Stimulated activated CD8-positive, alpha-beta memory T cell treated with anti-CD3 and anti-CD28 coated beads, Interleukin-7, amount 100 ng/mL, for 48 hours (primary cell): ENCODE measurements around the gene NUP43.
"Not testable (repeated sequence)": the region's sequence is repeated elsewhere in the genome, so short reads cannot be mapped to it uniquely, and the experiment has no call there.

ENCODE experiments used
- DNase-seq, 2 donors: peaks; one replicate each; pipeline ENCODE4 v3.0.0-alpha.2; 2020; ENCODE audit warnings: low read depth in 1 of 2; ENCODE audit errors: extremely low read depth in 1 of 2

NUP43 gene

DNA sequence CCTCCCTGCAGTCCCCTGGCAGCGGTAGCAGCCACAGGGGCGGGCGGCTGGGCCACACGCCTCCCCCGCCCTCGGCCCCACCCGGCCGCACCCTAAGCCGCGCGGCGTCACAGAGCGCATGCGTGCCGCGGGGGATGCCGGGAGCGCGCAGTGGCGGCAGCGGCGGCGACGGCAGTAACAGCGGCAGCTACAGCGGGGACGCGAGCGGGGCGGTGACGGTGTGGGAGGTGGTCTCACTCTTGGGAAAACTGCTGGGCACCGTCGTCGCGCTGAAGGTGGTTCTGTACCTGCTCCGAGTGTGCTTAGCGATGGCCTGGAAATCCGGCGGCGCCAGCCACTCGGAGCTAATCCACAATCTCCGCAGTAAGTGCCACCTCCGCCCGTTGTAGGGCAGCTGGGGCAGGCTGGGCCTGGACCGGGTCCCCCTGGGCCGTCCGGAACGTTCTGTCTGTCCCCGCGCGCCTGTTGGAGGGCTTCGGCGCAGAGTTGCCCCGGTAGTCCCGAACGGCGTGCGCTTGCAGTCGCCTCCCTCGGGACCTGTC is 3.3 kb upstream of the NUP43 start, which contains the start of gene PCMT1:
TSS of gene PCMT1 (plus strand) at position 148 of the 542 bp plus-strand sequence. CDS start at position 309, 161 bp downstream.
- DNase-seq, result peak; percentile 83 to 93

DNA sequence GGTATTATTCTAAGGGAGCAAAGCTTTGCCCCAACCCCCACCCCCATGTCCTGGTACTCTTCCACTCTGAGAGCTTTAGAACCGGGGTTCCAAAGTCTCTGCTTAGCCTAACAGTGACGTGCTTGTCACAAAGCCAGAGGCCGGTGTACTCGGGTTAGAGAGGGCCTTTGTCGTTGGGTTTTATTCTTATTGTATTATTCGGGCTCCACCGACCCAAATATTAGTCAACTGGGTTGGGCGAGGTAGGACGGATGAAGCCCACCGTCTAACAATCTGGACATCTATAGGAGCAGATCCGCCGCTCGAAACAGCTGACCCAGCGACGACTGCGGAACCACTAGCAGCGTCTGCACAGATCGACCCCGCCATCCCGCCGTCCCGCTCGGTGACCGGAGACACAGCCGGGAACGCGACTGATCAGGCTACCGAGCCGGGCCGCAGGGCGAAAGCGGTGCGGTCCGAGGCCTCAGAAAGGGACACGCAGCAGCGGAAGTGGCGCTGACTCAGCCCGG is 2.8 kb upstream of the NUP43 start:
- not testable (repeated sequence) for DNase-seq

DNA sequence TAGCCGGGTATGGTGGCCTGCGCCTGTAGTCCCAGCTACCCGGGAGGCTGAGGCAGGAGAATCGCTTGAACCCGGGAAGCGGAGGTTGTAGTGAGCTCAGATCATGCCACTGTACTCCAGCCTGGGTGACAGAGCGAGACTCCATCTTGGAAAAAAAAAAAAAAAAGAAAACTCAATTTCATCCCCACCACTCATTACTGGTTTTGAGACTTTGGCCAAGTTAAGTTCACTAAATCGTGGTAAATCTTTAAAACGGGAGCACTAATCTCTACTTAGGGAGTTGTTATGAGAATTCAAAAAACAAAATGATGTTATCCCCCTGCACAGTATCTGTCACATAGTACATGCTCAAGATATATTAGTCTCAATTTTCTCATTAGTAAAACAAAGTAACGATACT is 1.1 kb downstream of the NUP43 start:
- not testable (repeated sequence) for DNase-seq

DNA sequence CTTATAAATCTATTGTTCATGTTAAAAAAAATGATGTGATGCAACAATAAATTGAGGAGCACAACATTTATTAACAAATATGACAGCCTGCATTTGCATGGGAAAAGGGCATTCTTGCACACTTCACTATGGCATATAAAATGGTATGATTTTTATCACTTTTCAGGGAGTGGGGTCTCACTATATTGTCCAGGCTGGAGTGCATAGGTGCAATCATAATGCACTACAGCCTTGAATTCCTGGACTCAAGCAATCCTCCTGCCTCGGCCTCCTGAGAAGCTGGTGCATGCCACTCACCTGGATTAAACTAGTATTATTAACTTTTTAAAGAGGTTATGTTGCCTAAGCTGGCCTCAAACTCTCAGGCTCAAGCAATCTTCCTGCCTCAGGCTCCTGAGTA is 11.4 kb downstream of the NUP43 start:
- DNase-seq, result no peak

DNA sequence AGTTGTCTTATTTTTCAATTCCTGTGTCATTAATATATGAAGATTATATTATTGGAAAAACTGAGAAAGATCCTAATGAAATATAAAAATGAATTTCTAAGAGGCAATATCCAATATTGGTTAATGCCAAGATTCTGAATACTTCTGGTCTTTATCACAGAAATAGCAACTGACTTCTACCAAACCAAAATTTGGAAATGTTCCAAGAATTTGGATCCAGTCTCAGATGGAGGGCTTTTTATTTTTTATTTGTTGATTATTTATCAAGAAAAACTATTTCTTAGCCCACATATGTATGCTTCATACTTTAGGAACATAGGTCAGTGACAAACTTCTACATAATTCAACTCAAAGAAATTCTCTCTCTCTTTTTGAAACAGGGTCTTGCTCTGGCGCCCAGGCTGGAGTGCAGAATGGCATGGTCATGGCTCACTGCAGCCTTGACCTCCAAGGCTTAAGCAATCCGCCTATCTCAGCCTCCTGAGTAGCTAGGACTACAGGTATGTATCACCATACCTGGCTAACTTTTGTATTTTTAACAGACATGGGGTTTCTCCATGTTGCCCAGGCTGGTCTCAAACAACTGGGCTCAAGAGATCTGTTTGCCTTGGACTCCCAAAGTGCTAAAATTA is 13.1 kb downstream of the NUP43 start:
- DNase-seq, result no peak

DNA sequence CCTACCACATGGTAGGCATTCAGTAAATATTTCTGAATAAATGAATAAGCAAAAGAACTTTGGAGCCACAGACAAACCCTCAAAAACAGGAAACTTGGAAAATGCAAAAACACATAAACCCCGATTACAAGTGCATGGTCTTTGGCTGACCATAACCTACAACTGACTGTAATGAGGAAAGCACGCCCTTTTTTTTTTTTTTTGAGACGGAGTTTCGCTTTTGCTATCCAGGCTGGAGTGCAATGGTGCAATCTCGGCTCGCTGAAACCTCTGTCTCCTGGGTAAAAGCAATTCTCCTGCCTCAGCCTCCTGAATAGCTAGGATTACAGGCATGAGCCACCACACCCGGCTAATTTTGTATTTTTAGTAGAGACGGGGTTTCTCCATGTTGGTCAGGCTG is 16.5 kb downstream of the NUP43 start:
- no peak for DNase-seq

DNA sequence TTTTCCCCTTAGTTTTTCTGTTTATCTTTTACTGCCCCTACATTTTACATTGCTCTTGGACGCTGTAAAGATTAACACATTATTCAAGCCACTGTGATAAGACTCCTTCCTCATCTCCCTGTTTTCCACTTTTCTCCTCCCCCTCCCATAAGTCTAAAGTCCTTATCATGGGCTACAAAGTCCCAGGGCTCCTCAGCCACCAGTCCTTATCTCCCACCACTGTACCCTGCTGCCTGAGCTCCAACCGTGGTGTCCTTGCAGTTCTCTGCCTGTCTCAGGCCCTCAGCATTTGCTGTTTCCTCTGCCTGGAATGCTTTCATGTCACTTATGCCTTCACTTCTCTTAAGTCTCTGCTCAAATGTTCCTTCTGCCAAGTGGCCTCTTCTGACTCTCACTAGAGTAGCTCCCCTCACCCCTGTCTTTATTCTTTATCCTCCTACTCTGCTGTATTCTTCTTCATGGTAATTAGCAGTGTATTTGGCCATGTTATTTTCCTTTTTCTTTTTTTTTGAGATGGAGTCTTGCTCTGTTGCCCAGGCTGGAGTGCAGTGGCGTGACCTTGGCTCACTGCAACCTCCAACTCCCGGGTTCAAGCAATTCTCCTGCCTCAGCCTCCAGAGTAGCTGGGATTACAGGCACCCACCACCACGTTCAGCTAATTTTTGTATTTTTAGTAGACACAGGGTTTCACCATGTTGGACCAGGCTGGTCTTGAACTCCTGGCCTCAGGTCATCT is 17.7 kb downstream of the NUP43 start:
- DNase-seq, result no peak

DNA sequence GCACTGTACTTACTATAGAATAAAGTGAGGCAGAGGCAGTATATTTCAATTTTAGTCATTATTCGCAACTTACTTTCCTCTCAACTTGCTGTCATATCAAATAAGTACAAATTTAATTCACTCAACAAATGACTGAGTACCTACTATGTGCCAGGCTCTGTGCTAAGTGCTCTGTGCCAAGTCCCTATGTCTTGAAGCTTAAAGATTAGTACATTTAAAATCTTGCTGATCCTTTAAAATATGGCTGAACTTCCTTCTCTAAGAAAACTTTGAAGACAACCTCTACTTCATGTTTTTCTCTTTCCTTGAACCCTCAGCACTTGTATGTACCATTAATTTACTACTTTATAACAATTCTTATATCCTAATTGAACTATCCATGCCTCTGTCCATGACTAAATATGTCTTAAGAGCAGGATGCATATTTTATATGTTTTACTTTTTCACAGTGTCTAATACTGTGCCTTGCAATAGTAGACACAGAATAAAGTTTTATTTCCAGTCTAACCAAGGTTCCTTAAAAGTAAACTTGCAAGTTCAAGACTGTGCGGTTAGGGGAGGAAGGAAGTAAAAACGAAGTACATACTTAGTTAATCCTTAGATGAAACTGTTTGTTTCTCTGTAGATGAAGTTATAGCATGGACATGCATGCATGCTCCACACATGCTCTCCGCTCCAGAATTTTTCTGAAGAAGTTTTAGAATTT is 18.4 kb downstream of the NUP43 start:
- no peak for DNase-seq

DNA sequence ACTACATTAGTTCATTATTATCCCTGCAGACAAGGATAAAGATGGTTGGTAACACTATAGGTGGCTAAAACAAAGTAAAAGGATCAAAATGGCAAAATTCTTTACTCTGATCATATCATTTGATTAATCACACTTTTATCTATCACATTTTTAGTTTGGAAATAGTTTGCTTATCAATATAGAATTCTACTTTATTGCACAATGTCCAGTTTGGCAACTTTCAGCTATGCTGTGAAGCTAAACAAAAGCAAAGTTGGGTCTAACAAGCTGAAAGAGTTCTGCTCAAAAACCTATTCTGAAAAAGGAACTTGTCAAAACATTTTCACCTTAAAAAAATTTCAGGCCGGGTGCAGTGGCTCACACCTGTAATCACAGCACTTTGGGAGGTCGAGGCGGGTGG is 20.5 kb downstream of the NUP43 start:
- no peak for DNase-seq

DNA sequence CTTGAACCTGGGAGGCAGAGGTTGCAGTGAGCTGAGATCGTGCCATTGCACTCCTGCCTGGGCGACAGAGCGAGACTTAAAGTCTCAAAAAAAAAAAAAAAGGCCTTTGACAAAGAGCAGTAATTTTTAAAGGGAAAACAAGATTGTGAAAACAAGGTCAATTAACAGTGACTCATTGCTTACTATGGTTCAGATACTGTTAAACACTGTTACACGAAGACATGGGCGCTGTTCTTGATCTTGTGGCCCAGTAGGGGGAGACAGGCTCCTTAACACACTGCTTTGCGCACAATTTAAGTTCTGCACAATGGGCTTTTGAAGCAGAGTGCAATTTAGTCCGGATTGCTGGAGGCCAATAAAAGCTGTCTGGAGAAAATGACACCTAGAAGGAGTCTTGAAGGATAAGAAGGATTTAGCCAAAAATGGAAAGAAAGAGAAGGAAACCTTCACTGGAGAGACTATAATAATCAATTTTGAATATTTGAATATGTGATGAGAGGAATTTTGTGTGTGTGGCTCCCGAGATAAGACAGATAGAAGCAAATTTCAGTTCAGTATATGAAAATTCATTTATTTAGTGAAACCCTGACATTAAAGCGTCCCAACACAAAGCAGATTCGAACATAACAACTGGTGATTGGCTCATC is 22.4 kb downstream of the NUP43 start:
- no peak for DNase-seq

DNA sequence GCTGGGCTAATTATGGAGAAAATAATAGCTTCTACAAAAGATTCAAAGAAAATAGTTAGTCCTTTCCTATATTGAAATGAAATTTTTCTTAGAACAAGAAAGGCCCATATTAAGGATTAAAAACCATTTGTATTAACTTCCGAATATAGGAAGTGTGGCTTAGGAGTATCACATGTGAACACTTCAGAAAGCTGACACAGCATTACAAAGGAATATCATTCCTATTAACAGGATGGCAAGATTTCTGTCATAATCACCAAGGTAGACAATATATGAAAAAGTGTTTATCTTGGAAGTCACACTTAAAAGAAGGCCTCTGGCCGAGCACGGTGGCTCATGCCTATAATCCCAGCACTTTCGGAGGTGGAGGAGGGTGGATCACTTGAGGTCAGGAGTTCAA is 23.1 kb downstream of the NUP43 start:
- no peak for DNase-seq

DNA sequence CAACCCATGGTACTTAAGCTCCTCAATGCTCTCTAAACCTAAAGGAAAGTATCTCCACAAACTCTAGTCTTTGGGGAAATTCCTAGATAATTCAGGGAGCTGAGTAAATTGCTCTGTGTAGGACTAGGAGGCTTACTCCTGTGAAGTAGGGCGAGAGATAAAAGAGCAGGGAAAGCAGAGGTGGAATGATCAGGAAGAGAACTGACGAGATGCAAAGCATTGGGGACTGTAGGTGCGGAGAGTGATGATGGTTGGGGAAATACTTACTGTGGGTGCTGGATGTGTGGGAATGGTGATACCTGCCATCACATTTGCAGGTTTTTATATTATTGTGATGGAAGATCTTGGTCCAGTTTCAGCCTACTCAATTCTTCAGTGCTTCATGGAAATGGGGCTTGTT is 26.8 kb downstream of the NUP43 start:
- no peak for DNase-seq

DNA sequence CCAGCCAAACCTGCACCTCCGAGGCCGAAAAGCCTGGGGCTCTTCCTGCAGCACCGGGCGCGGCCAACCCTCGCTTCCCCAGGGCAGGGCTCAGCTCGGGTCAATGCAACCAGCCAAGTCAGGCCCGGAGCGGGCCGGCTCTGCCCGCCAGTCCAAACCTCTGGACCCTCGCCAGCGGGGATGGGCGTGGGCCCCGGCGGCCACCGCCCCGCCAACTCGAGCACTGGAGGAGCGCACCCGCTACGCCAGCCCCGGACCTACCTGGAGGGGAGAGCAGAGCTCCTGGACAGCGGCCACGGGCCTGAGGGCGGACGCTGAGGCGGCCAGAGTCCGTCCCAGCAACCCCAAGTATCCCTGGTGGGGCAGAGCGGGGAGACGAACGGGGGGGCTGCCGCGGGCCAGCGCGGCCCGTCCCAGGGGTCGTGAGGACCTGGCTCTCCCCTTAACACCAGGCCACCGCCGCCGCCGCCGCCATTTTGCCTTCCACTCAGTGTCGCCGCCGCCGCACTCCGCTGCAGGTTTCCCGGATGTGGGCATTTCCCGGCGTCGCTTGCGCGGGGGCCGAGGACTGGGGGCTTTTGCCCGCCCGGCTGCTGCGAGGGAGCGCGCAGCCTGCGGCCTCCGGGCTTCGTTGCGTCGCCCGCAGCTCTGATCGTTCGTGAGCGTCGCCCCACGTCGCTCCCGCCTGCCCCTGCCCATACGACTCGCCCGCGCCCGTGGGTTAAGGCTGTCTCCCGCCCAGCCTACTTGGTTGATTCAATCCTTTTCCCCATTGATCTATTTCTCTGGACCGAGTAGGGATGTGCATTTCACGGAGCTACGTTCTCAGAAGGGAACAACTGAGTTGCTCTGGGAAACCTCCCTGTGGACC is 28.5 kb downstream of the NUP43 start, which contains the start of gene LATS1:
TSS of gene LATS1 (minus strand) at position 514 of the 871 bp plus-strand sequence. CDS start 15,975 bp downstream, outside the sequence.
- peak; percentile 81 to 84 for DNase-seq

DNA sequence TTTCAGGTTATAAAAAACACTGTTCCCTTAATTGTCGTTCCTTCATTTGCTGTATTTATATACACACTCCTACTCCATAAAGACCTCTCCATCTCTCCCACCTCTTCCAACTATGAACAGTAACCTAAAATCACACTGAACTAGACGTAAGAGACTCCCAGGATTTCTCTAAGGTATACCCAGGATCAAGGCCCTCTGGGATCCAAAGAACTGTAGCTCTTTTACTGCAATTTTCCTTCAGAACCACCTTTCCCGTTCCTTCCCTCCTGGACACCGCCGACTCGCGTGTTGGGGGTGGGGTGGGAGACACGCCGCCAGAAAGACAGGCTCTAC is 29.1 kb downstream of the NUP43 start:
- no peak for DNase-seq

DNA sequence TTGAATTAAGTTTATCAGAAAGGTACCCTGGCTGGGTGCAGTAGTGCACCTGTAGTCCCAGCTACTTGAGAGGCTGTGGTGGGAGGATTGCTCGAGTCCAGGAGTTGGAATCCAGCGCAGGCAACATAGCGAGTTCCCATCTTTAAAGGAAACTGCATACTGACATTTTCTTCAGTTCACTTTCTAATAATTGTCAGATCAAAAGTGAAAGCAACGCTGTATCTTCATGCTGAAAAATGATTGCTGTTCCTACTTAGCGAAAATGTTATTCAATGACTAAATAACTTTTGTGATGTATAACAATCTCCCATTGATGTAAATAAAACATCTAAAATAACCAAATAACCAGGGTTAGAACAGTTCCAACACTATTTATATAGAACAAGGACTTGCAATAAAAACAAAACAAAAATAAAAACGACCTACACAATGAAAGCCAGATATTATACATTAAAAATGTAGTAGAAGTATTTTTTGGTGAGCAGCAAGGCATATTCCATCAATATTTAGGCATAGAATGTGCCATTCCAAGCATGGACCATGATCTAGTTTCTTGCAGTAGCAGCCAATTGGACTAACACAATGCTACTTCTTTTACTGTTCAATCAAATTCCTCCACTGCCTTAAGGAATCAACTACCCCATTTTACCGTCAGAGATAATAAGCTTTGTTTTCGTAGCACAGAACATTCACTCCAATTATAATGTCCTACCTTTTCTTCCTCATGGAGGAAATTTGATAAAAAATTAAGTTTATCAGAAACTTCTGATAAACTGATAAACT is 30.0 kb downstream of the NUP43 start:
- DNase-seq, result no peak

DNA sequence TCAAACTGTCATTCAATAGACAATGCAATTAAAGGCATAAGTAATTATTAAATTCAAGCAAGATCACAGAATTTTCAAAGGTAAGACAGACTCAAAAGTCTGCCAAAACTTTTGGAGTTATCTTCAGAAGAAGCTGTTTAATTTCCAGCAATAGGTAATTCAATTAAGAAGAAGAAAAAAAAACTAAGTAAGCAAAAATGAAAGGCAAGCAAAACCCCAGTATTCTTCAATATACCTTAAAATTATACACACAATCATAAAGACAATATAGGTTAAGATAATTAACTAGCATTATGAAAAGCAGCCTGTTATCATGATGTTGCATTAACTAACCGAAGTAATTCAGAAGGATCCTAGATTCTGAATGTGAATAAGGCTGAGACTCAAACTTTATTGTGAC is 31.9 kb downstream of the NUP43 start:
- DNase-seq, result no peak

DNA sequence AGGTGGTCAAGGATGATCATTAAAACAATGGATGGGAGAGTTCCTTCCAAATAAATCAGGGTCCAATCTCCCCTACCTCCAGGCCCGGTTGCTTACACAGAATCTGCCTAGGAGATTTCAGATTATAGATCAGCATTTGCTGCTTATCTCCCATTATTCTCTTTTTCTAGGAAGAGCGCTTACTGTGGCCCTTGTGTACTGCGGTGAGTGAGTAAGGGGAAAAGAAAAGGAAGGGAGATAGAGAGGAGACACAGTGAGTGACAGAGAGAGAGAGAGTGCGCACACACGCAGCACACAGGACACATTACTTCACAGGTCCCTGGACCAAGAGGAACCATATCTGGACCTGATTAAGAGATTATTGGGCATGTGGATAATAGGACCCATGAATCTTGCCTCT is 34.6 kb downstream of the NUP43 start:
- DNase-seq, result no peak

DNA sequence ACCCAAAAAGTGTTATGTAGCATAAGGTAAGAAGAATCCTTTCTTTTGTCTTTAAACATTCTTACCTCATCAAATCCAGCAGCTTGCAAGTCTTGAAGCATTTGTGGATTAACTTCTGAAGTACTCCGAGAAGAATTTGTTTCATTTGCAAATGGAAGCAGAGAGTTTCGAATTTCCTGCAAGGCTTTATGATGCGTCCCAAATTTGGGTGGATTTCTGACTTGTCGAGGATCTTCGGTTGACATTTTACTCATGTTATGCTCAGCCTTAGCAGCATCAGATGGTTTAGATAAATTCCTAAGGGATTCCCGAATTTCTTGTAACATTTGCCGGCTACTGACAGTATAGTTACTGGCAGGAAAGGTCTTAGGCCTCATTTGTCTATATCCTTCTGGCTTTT is 44.6 kb downstream of the NUP43 start:
- DNase-seq, result no peak

DNA sequence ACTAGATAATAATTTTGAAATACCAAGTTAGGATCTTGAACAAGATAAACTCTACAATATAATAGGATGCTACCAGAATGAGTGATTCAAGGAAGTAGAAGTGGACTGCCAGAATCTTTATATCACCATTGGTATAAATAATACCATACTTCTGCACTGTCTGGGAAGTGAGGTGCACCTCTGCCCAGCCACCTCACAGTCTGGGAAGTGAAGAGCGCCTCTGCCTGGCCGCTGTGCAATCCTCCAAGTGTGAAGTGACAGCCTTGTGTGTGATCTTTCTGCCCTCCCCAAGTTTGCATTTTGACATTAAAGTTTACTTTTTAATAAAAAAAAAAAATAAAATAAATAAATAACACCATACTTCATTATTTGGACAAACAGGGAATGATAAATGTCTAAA is 47.2 kb downstream of the NUP43 start:
- DNase-seq, result no peak
